NB4 (cell line): Measurements from ENCODE around the gene FICD.
"Not testable (repeated sequence)": the region's sequence is repeated elsewhere in the genome, so short reads cannot be mapped to it uniquely, and the experiment has no call there.

ENCODE experiments used
- DNase-seq: peaks from one replicate; pipeline ENCODE4 v3.0.0; 2010; ENCODE audit warnings: low read depth
- H3K4me3 ChIP-seq: one replicate; pipeline ENCODE4 v1.5.1; 2011; ENCODE audit warnings: mild to moderate bottlenecking, low read depth, low read length, moderate library complexity
- MAX ChIP-seq: IDR thresholded peaks from 2 replicates; pipeline ENCODE4 v1.6.1; 2011; ENCODE audit warnings: low read depth, low read length
- MYC ChIP-seq: IDR thresholded peaks from 2 replicates; pipeline ENCODE4 v1.6.1; 2011; ENCODE audit warnings: low read depth, low read length
- POLR2A ChIP-seq: IDR thresholded peaks from 2 replicates; pipeline ENCODE4 v1.6.1; 2011; ENCODE audit warnings: mild to moderate bottlenecking; ENCODE audit not compliant: insufficient read length; ENCODE audit errors: extremely low read depth
- TF ChIP-seq, protein P1 (sequence below): IDR thresholded peaks from one replicate; pipeline ENCODE4 v1.5.1; 2012; ENCODE audit warnings: low read depth, low read length

The FICD gene

GRCh38 chr12:108542320-108542719, 27.2 kb downstream of the FICD start:
- H3K4me3 ChIP-seq: no peak overlapping the region
- no peak for TF ChIP-seq MAX
- TF ChIP-seq MYC: no peak
- TF ChIP-seq POLR2A: no peak
- TF ChIP-seq, protein P1, sequence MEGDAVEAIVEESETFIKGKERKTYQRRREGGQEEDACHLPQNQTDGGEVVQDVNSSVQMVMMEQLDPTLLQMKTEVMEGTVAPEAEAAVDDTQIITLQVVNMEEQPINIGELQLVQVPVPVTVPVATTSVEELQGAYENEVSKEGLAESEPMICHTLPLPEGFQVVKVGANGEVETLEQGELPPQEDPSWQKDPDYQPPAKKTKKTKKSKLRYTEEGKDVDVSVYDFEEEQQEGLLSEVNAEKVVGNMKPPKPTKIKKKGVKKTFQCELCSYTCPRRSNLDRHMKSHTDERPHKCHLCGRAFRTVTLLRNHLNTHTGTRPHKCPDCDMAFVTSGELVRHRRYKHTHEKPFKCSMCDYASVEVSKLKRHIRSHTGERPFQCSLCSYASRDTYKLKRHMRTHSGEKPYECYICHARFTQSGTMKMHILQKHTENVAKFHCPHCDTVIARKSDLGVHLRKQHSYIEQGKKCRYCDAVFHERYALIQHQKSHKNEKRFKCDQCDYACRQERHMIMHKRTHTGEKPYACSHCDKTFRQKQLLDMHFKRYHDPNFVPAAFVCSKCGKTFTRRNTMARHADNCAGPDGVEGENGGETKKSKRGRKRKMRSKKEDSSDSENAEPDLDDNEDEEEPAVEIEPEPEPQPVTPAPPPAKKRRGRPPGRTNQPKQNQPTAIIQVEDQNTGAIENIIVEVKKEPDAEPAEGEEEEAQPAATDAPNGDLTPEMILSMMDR: no peak
- DNase-seq: no peak

DNA sequence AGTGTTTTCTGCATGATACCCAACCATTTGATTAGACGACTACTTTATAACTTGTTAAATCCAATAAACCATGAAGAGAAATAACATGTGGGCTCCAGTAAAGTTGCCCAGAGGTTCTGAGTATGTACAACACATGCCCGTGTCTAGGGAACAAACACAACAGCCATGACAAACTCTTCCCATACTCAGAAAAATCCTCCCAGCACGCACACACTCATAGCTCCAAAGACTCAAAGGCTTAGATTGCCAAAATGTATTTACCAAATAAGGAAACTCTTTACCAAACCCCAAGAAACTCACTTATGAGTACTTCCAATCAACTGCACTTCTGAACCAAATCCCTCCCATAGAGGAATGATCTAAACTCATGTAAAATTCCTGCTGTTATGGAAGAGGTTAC, 28.6 kb downstream of the FICD start:
- no peak for TF ChIP-seq MYC
- TF ChIP-seq MAX: no peak
- TF ChIP-seq, protein P1: no peak
- TF ChIP-seq POLR2A: no peak
- DNase-seq: no peak
- no peak overlapping the region for H3K4me3 ChIP-seq

- no peak for DNase-seq
- TF ChIP-seq MAX (no peak), MYC (no peak)
- no peak overlapping the region for H3K4me3 ChIP-seq
Measured at GRCh38 chr12:108547686-108548085, 32.6 kb downstream of the FICD start.

GRCh38 chr12:108548954-108549521, 34.0 kb downstream of the FICD start:
- no peak overlapping the region for H3K4me3 ChIP-seq
- DNase-seq: no peak
- TF ChIP-seq MAX (no peak), MYC (no peak), POLR2A (no peak)
- TF ChIP-seq, protein P1: no peak

DNA sequence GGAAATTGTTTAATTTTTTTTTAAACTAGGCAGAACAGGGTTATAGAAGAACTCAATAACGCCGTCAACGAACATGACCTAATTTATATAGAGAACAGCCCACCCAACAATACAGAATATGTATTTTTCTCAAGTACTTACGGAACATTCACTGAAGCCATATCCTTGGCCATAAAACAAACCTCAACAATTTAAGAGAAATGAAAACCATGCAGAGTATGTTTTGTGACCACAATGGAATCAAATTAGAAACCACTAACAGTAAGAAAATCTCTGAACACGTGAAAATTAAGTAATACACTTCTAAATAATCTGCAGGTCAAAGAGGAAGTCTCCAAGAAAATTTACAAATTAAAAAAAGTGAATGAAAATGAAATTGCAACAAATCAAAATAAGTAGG, 36.5 kb downstream of the FICD start:
- H3K4me3 ChIP-seq: no peak overlapping the region
- DNase-seq: peak; percentile 33
- TF ChIP-seq MYC: no peak
- no peak for TF ChIP-seq MAX
- no peak for TF ChIP-seq POLR2A

DNA sequence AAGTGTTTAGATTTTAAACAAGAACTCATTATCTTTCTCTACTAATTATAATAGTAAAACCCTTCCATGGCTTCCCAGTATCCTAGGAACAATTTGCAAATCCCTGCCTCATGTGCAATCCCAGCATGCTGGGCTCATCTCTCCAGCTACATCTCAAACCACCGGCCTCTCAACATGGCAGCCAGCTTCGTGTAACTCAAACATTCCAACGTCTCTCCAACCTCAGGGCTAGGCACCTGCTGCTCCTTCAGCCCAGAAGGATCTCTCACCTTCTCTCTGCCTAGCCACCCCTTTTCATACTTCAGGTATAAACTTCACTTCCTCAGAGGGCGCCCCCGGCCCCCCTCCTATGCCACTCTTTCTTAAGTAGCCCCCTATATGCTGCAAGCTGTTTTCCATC, 38.7 kb downstream of the FICD start:
- TF ChIP-seq POLR2A (no peak), MYC (no peak), MAX (no peak)
- TF ChIP-seq, protein P1: no peak
- no peak for DNase-seq
- H3K4me3 ChIP-seq: no peak overlapping the region

- DNase-seq, H3K4me3 ChIP-seq: not testable (repeated sequence)
Measured at GRCh38 chr12:108555383-108555782, 40.3 kb downstream of the FICD start.
